MM.1S (cell line): Measurements from ENCODE around the gene USP13.
"Not testable (repeated sequence)": the region's sequence is repeated elsewhere in the genome, so short reads cannot be mapped to it uniquely, and the experiment has no call there.

Experiments used
- DNase-seq: peaks from one replicate; pipeline ENCODE4 v3.0.0-alpha.2; 2015
- H2AFZ ChIP-seq: fragments of 300-600 bp; sonication (generic); 2 replicates; pipeline ENCODE4 v1.6.0; 2016; ENCODE audit warnings: antibody characterized with exemption, low read length
- H3F3A ChIP-seq: fragments of 300-600 bp; sonication (generic); 2 replicates; pipeline ENCODE4 v1.6.1; 2016; ENCODE audit warnings: mild to moderate bottlenecking, antibody characterized with exemption, low read length, moderate library complexity, mixed read lengths; ENCODE audit not compliant: insufficient read depth
- H3K27ac ChIP-seq: fragments of 300-600 bp; sonication (generic); 2 replicates; pipeline ENCODE4 v1.5.1; 2016; ENCODE audit warnings: mild to moderate bottlenecking, low read length
- H3K27me3 ChIP-seq: fragments of 300-600 bp; sonication (generic); replicated peaks from 2 replicates; pipeline ENCODE4 v1.6.0; 2016; ENCODE audit warnings: low read length; ENCODE audit not compliant: insufficient read depth
- H3K36me3 ChIP-seq: fragments of 300-600 bp; sonication (generic); replicated peaks from 2 replicates; pipeline ENCODE4 v1.6.1; 2016; ENCODE audit warnings: mild to moderate bottlenecking, low read length, mixed read lengths; ENCODE audit not compliant: insufficient read depth
- H3K4me1 ChIP-seq: fragments of 300-600 bp; sonication (generic); 2 replicates; pipeline ENCODE4 v1.6.1; 2016; ENCODE audit warnings: low read length, mixed read lengths
- H3K4me2 ChIP-seq: fragments of 300-600 bp; sonication (generic); 2 replicates; pipeline ENCODE4 v1.6.0; 2016; ENCODE audit warnings: low read depth, low read length
- H3K4me3 ChIP-seq: fragments of 300-600 bp; sonication (generic); 2 replicates; pipeline ENCODE4 v1.5.1; 2016; ENCODE audit warnings: low read length, mixed read lengths
- H3K79me2 ChIP-seq: fragments of 300-600 bp; sonication (generic); 2 replicates; pipeline ENCODE4 v1.6.1; 2016; ENCODE audit warnings: mixed run types, low read length, mixed read lengths
- H3K9ac ChIP-seq: fragments of 300-600 bp; sonication (generic); 2 replicates; pipeline ENCODE4 v1.6.1; 2016; ENCODE audit warnings: low read length, mixed read lengths
- H3K9me2 ChIP-seq: fragments of 300-600 bp; sonication (generic); replicated peaks from 2 replicates; pipeline ENCODE4 v1.6.1; 2016; ENCODE audit warnings: mild to moderate bottlenecking, low read length, mixed read lengths; ENCODE audit not compliant: insufficient read depth
- H3K9me3 ChIP-seq: fragments of 300-600 bp; sonication (generic); replicated peaks from 2 replicates; pipeline ENCODE4 v1.6.1; 2016; ENCODE audit warnings: mild to moderate bottlenecking, low read length, mixed read lengths; ENCODE audit not compliant: insufficient read depth
- H4K20me1 ChIP-seq: fragments of 300-600 bp; sonication (generic); 2 replicates; pipeline ENCODE4 v1.6.1; 2016; ENCODE audit warnings: mild to moderate bottlenecking, low read length, moderate library complexity, mixed read lengths; ENCODE audit not compliant: insufficient read depth
- CTCF ChIP-seq: fragments of 300-600 bp; sonication (generic); IDR thresholded peaks from 2 replicates; pipeline ENCODE4 v1.5.1; 2016; ENCODE audit warnings: antibody characterized with exemption, low read length, mixed read lengths
- EZH2 ChIP-seq: fragments of 300-600 bp; sonication (generic); optimal IDR thresholded peaks from 2 replicates; pipeline ENCODE3; 2017; ENCODE audit warnings: low read depth, mild to moderate bottlenecking, antibody characterized with exemption, low read length, mixed read lengths
- EZH2phosphoT487 ChIP-seq: fragments of 300-600 bp; sonication (generic); IDR thresholded peaks from 2 replicates; pipeline ENCODE4 v1.6.1; 2018; ENCODE audit warnings: antibody characterized with exemption, low read length

USP13 gene

GRCh38 chr3:179642871-179643270, 10.0 kb upstream of the USP13 start:
- H3K36me3 ChIP-seq, result no peaks in the 10 kb centered on the region
- TF ChIP-seq EZH2 (no peak), EZH2phosphoT487 (no peak), CTCF (no peak)
- H3K79me2 ChIP-seq, result no peaks in the 10 kb centered on the region
- H3F3A ChIP-seq, result peaks cover 13% of the 10 kb centered on the region
- no peaks in the 10 kb centered on the region for H3K9me3 ChIP-seq
- H3K27ac ChIP-seq, result no peak overlapping the region
- no peak for DNase-seq
- H3K27me3 ChIP-seq, result no peaks in the 10 kb centered on the region
- no peak overlapping the region for H3K4me3 ChIP-seq
- H4K20me1 ChIP-seq, result no peaks in the 10 kb centered on the region
- no peak overlapping the region for H3K4me2 ChIP-seq
- H3K9me2 ChIP-seq, result no peaks in the 10 kb centered on the region
- H3K4me1 ChIP-seq, result peaks cover 9% of the 10 kb centered on the region
- no peak overlapping the region for H3K9ac ChIP-seq
- no peak overlapping the region for H2AFZ ChIP-seq

GRCh38 chr3:179643837-179644236, 9.0 kb upstream of the USP13 start:
- not testable (repeated sequence) for H4K20me1 ChIP-seq, H3K9ac ChIP-seq, H3K9me2 ChIP-seq, H3K4me3 ChIP-seq, H3K4me2 ChIP-seq, H2AFZ ChIP-seq, H3K4me1 ChIP-seq, H3K36me3 ChIP-seq, H3K9me3 ChIP-seq, H3K27me3 ChIP-seq, H3K27ac ChIP-seq, H3K79me2 ChIP-seq, DNase-seq
- H3F3A ChIP-seq, result peaks cover 13% of the 10 kb centered on the region

GRCh38 chr3:179646177-179646576, 6.7 kb upstream of the USP13 start:
- Histone ChIP-seq H3K4me3 (no peak overlapping the region), H3K79me2 (no peaks in the 10 kb centered on the region)

More at GRCh38 chr3:179646177-179646576, 6.7 kb upstream of the USP13 start:
- no peak overlapping the region for H3K27ac ChIP-seq
- no peaks in the 10 kb centered on the region for H4K20me1 ChIP-seq
- no peak overlapping the region for H2AFZ ChIP-seq
- TF ChIP-seq CTCF, result no peak
- TF ChIP-seq EZH2phosphoT487, result no peak
- TF ChIP-seq EZH2, result no peak
- H3K9me2 ChIP-seq, result no peaks in the 10 kb centered on the region
- no peaks in the 10 kb centered on the region for H3K36me3 ChIP-seq
- DNase-seq, result no peak
- no peaks in the 10 kb centered on the region for H3K9me3 ChIP-seq
- H3F3A ChIP-seq, result peaks cover 13% of the 10 kb centered on the region
- no peak overlapping the region for H3K4me2 ChIP-seq
- no peak overlapping the region for H3K9ac ChIP-seq
- no peaks in the 10 kb centered on the region for H3K27me3 ChIP-seq
- H3K4me1 ChIP-seq, result peaks cover 9% of the 10 kb centered on the region
